ENCODE data around the gene TREH. TPM values are rescaled to one million over a fixed set of nuclear protein-coding genes. Genes with fewer than 3 reads are reported as not detected.

TREH gene
- total and polyA plus RNA-seq, 7 donors, result 0.46 to 1.4 (median 1.2) TPM; not detected in 4

DNA sequence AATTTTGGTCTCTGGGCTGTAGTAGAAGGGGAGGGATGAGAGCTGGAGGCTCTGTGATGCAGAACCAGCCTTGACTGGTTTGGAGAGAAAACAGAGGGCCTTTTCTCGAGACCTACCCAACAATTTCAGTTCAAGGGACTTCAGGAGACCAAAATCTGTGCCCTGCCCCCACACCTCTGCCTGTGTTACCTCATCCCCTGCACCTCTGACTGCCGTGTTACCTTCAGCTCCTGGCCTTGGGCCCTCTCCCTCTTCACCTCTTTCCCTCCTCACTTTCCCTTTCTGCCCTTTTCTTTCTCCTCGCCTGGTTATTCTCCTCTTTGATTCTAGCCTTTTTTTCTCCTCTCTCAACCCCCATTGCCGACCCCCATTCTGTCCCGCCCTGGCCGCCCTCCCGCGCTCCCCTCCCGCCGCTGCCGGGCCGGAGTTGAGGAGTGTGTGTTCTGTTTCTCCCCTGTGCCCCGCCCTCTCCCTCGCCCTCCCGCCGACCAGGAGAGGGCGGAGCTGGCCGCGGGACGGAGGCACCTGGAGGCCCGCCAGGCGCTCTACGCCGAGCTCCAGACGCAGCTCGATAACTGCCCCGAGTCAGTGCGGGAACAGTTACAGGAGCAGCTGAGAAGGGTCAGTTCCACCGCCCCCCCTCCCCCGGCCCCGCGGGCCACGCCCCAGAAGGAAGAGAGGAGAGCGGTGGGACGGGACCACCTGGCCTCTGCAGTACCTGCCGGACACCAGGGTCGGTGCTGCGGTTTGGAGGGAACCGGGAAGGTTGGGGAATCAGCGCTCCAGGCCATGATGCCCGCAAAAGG lies 44.8 kb downstream of the TREH start:
- TF ChIP-seq POLR2A (IDR thresholded peaks at IDR 0.05) (no peak), POLR2AphosphoS5 (IDR thresholded peaks at IDR 0.05) (peak; percentile 26 to 68 (median 58))
- TF ChIP-seq, protein P1, sequence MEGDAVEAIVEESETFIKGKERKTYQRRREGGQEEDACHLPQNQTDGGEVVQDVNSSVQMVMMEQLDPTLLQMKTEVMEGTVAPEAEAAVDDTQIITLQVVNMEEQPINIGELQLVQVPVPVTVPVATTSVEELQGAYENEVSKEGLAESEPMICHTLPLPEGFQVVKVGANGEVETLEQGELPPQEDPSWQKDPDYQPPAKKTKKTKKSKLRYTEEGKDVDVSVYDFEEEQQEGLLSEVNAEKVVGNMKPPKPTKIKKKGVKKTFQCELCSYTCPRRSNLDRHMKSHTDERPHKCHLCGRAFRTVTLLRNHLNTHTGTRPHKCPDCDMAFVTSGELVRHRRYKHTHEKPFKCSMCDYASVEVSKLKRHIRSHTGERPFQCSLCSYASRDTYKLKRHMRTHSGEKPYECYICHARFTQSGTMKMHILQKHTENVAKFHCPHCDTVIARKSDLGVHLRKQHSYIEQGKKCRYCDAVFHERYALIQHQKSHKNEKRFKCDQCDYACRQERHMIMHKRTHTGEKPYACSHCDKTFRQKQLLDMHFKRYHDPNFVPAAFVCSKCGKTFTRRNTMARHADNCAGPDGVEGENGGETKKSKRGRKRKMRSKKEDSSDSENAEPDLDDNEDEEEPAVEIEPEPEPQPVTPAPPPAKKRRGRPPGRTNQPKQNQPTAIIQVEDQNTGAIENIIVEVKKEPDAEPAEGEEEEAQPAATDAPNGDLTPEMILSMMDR (IDR thresholded peaks at IDR 0.05), result peak in 2 of 4 experiments; percentile 9 to 22
- Histone ChIP-seq H3K27me3 (no peaks in the 10 kb centered on the region), H3K9me3 (no peaks in the 10 kb centered on the region), H3K4me1 (peaks cover 0 to 55% (median 43%) of the 10 kb centered on the region in 4 donors), H3K27ac (peak overlapping the region; percentile 80 to 86 (median 82)), H3K36me3 (peaks cover 0 to 63% (median 19%) of the 10 kb centered on the region in 4 donors), H3K4me3 (peak overlapping the region; percentile 18 to 48 (median 39))
- WGBS, 2 donors, result 13 to 43% methylated on average over 41 of the region's 41 CpGs
- DNase-seq, result peak; percentile 94
- intact Hi-C loops (cut with DNase I), result loop anchor here (1.0 kb wide), 2 partner anchors 25 to 26 kb away; no protein-coding TSS in a partner anchor

DNA sequence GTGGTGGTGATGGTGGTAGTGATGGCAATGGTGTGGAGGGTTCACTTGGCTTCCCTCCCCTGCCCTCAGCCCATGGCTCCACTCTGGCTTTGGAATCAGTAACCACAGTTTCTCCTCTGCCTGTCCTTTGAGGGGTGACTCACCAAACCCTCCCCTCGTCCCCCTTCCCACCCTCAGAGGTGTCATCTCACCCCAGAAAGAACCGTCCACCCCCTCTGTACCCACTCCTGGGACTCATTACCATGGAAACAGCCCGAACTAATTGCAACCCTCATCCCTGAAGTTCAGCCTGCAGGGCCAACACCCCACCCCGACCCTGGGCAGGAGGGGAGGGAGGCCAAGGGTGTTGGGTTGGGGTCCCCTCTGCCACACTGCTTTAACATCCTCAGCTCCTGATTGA lies 45.5 kb downstream of the TREH start:
- H3K9me3 ChIP-seq, result no peaks in the 10 kb centered on the region
- TF ChIP-seq, protein P1 (IDR thresholded peaks at IDR 0.05), result no peak
- TF ChIP-seq POLR2A (IDR thresholded peaks at IDR 0.05), result no peak
- TF ChIP-seq POLR2AphosphoS5 (IDR thresholded peaks at IDR 0.05), result no peak
- TF ChIP-seq EP300 (IDR thresholded peaks at IDR 0.05), result no peak
- H3K27ac ChIP-seq, result peak overlapping the region; percentile 80 to 86 (median 82)
- peak overlapping the region in 1 of 4 donors; percentile 48 for H3K4me3 ChIP-seq
- H3K4me1 ChIP-seq, result peaks cover 0 to 61% (median 48%) of the 10 kb centered on the region in 4 donors
- intact Hi-C loops (cut with DNase I), result loop anchor here (1.0 kb wide), 1 partner anchor 25 kb away; no protein-coding TSS in a partner anchor
- peaks cover 0 to 63% (median 18%) of the 10 kb centered on the region in 4 donors for H3K36me3 ChIP-seq
- 57 to 60% methylated on average over 4 of the region's 4 CpGs for WGBS, 2 donors
- H3K27me3 ChIP-seq, result no peaks in the 10 kb centered on the region
- no peak for DNase-seq

DNA sequence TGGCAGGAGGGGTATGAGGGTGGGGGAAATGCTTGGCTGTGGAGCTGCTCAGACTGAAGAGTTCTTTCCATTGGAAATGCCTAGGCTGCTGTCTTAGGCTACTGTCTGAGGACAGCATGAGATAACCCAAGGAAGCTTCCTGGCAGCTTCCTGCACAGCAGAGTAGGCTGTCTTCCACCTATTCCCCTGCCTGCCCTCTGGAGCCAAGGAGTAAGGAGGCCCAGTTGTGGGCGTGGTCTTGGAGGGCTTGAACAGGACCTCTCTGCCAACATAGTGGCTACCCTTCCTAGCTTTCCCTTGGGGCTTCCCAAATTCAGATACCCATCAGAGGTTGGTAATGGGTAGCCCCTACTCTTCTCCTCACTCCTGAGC lies 46.1 kb downstream of the TREH start:
- WGBS, 2 donors, result 61 to 85% methylated on average over 1 of the region's 1 CpG
- Histone ChIP-seq H3K4me3 (no peak overlapping the region), H3K36me3 (peaks cover 0 to 63% (median 23%) of the 10 kb centered on the region in 4 donors), H3K27ac (peak overlapping the region; percentile 80 to 86 (median 82)), H3K4me1 (peaks cover 0 to 67% (median 52%) of the 10 kb centered on the region in 4 donors), H3K9me3 (no peaks in the 10 kb centered on the region), H3K27me3 (no peaks in the 10 kb centered on the region)
- TF ChIP-seq, protein P1 (IDR thresholded peaks at IDR 0.05), result no peak
- TF ChIP-seq POLR2A (IDR thresholded peaks at IDR 0.05) (no peak), EP300 (IDR thresholded peaks at IDR 0.05) (no peak), POLR2AphosphoS5 (IDR thresholded peaks at IDR 0.05) (no peak)
- intact Hi-C loops (cut with DNase I), result no loop called here
- no peak for DNase-seq

DNA sequence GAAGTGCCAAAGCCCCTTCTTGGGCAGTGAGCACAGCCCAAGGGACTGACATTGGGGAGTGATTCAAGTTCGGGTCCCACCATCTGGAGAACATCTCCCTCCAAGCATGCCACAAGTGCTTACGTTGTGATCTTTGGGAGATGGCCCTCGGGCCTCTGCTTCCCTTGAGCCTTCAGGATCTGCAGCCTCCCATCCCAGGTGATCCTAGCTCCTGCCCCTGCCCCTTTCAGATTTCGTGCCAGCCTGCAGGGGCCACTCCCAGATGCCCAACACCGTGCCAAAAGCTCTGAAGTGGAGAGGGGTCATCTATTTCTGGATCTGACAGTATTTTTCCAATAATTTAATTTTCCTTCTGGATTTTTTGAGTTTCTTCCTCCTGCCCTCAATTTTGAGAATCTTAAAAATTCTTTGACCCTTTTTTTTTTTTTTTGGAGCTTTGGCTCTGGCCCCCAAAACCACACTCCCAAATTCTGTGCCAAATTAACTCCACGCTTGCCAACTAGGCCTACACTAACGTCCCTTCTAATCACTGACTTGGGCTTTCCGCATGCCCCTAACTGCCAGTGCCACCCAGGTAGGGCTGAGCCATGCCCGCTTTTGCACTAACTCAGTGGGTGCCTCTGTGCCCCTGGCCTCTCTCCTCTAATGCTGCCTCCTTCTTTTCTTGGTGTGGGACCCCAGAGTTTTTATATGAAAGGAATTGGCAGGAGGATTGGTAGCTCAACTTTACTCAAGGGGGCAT lies 46.7 kb downstream of the TREH start:
- 82 to 83% methylated on average over 9 of the region's 9 CpGs for WGBS, 2 donors
- peak overlapping the region; percentile 80 to 86 (median 82) for H3K27ac ChIP-seq
- H3K36me3 ChIP-seq, result peaks cover 4 to 68% (median 29%) of the 10 kb centered on the region in 4 donors
- intact Hi-C loops (cut with DNase I), result no loop called here
- H3K4me3 ChIP-seq, result no peak overlapping the region
- H3K4me1 ChIP-seq, result peaks cover 0 to 72% (median 54%) of the 10 kb centered on the region in 4 donors
- H3K27me3 ChIP-seq, result no peaks in the 10 kb centered on the region
- H3K9me3 ChIP-seq, result no peaks in the 10 kb centered on the region
- no peak for DNase-seq
- TF ChIP-seq, protein P1 (IDR thresholded peaks at IDR 0.05), result no peak
- TF ChIP-seq POLR2AphosphoS5 (IDR thresholded peaks at IDR 0.05) (no peak), POLR2A (IDR thresholded peaks at IDR 0.05) (no peak), EP300 (IDR thresholded peaks at IDR 0.05) (no peak)

All from sigmoid colon (tissue), 7 donors.